Measurements from ENCODE around the gene SANBR.
A peak's percentile ranks its signal among the peaks of the same experiment; 100 is the strongest.
"Not testable (repeated sequence)": the region's sequence is repeated elsewhere in the genome, so short reads cannot be mapped to it uniquely, and the experiment has no call there.

The SANBR gene

GRCh38 chr2:61065714-61066709, at the start of gene SANBR:
Gene SANBR, plus strand, starts transcription at chr2:61065871. Its CDS starts 4,480 bp downstream, at chr2:61070351.
- DNase-seq: peak; percentile 68 to 92

- no peak for DNase-seq
Observed at GRCh38 chr2:61015976-61016375, 49.7 kb upstream of the SANBR start.

DNA sequence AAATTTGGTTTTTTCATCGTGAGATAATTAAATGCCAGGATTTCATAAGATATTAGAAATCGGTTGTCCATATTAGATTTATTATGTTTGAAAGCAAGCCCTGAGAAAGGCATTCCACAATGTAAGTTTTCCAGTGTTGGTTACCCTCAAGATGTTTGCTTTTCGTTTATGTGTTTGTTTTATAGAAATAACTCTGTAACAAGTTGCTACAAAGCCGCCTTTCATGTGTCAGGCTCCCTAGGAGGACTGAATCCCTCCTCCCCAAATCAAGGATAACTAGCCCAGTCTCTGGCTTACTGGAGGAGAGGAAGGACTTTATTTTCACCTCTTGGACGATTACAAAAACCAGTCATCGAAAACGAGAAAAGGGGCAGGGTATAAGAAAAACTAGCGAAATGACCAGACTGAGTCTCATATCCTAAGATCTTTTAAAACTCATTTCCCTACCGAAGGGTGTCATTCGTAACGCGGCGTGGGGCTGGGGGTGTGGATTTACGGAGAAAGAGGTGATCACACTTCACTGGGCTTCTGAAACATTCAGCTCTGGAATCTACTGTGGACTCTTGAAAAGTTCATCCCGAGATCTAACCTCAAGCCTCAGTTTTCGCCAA, 49.2 kb upstream of the SANBR start:
- no peak for DNase-seq

DNA sequence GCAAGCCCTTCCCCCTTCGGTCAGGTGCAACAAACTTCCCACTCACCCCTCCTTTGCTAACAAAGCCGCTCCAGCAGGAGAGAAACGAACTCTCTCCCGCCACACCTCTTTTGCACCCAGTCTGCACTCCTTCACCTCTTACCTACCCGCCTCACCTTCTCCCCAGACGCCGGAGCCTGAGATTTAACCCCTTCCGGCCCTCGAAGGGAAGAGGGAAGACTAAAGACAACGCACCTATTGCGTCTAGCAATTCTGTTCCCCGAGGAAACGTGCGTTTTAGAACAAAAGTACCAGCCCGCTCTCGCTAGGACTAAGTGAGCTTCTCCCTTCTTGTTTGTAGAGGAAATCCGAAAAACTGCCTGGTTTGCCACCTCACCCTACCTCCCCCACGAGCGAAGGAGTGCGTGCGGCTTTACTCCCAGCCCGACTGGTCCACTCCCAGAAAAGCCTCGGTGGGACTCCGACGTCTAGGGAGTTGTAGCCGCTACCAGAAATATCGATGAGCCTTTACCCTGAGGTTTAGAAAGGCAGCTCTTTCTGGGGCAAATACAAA, 48.6 kb upstream of the SANBR start:
- DNase-seq: peak; percentile 80 to 87

DNA sequence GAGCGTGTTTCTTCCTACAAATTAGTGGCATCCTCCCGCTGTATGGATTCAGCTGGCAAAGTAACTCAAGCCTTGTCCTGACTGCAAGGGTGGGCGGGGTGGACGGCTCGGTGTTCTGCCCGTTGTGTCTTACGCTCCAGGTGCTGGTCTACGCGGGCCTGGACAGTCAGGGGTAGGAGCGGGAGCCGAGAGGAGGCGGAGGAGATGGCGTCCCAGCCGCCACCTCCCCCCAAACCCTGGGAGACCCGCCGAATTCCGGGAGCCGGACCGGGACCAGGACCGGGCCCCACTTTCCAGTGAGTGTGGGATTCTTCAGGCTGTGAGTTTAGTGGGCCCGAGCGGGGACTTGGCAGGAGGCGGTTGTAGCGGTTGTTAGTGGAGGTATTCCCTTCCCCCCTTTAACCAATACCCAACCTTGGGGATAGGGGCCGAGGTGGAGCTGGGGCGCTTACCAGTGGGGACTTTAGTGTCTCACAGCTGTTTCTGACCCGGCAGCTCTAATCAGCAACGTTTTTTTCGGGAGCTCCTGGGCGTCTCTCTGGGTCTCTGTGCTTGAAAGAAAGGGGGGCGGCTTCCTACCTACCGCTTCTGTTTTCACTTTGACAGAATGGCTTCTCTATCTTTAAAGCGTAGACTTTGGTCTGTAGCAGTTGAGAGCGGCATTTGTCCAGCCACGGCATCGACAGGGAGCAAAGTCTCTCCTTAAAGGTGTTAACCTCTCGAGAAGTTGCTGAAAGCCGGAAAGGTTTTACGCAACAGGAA, 47.9 kb upstream of the SANBR start, which contains the start of the genes PEX13 and PUS10:
PEX13 (plus strand) TSS at position 165 of the 762 bp plus-strand sequence; CDS start at position 205, 40 bp downstream.
PUS10 (minus strand) TSS at position 700 of the 762 bp plus-strand sequence. CDS start 6,365 bp downstream, outside the sequence.
- peak; percentile 76 to 82 for DNase-seq

- no peak for DNase-seq
Observed at GRCh38 chr2:61018318-61018755, 47.3 kb upstream of the SANBR start.

GRCh38 chr2:61018798-61019197, 46.9 kb upstream of the SANBR start:
- DNase-seq: no peak

- DNase-seq: no peak
Observed at GRCh38 chr2:61021228-61021660, 44.4 kb upstream of the SANBR start.

DNA sequence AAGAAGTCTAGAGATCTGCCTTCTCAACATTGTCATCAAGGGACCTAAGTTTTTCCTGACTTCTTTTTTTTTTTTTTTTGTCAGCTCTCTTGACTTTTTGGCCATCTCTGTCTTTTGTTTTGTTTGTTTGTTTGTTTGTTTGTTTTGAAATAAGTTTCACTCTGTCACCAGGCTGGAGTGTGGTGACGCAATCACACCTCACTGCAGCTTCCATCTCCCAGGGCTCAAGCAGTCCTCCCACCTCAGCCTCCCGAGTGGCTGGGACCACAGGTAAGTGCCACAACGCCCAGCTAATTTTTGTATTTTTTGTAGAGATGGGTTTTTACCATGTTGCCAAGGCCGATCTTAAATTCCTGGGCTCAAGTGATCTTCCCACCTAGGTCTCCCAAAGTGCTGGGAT, 42.0 kb upstream of the SANBR start:
- no peak for DNase-seq

DNA sequence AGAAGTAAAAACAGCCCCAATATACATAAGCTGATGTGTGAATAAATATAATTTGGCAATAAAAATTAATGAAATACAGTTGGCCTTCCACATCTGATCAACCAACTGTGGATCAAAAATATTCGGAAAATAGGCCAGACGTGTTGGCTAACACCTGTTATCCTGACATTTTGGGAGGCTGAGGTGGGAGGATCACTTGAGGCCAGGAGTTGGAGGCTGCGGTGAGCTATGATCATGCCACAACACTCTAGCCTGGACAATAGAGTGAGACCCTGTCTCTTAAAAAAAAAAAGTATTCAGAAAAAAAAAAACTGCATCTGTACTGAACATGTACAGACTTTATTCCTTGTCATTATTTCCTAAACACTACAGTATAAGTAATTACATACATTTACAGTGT, 36.1 kb upstream of the SANBR start:
- DNase-seq: no peak

- DNase-seq: not testable (repeated sequence)
Observed at GRCh38 chr2:61034592-61034991, 31.1 kb upstream of the SANBR start.

DNA sequence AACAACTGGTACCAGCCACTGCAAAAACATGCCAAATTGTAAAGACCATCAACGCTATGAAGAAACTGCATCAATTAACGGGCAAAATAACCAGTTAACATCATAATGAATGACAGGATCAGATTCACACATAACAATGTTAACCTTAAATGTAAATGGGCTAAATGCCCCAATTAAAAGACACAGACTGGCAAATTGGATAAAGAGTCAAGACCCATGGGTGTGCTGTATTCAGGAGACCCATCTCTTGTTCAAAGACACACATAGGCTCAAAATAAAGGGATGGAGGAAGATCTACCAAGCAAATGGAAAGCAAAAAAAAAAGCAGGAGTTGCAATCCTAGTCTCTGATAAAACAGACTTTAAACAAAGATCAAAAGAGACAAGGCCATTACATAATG, 29.0 kb upstream of the SANBR start:
- DNase-seq: not testable (repeated sequence)

DNA sequence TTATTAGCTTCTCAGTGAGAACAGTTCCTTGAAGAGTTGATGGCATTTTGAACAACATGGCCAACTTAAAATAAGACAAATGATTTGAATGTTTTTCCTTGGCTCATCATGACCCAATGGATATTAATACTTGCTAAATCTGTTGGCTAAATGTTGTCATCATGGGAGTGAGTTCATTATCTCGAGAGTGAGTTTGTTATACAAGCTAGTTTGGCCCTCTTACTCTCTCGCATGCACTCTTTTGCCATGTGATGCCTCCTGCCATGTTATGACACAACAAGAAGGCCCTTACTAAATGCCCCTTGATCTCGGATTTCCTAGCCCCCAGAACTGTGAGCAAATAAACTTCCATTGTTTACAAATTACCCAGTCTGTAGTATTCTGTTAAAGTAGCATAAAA, 22.9 kb upstream of the SANBR start:
- no peak for DNase-seq

GRCh38 chr2:61044636-61045035, 21.0 kb upstream of the SANBR start:
- no peak for DNase-seq

- no peak for DNase-seq
Observed at GRCh38 chr2:61045226-61045625, 20.4 kb upstream of the SANBR start.

- no peak for DNase-seq
Observed at GRCh38 chr2:61045999-61046398, 19.7 kb upstream of the SANBR start.

GRCh38 chr2:61055557-61055956, 10.1 kb upstream of the SANBR start:
- no peak for DNase-seq

DNA sequence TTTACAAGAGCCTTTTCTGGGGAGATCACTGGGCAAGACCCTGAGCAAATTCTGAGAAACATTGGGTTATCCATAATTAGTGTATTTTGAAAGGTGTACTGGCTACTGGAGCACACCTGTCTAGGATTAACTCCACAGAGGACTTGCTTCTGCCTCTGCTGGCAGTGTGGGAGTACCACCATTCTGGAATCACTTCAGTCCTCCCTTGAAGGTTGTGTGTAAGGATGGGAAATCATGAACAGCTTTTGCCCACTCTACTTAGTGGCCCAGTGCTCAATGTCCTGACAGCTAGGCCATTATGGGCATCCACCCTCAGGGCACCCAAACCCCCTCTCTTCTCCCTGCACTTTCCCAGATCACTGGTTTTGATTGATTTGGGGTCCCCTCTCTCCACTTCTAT, 8.1 kb upstream of the SANBR start:
- DNase-seq: no peak

- no peak for DNase-seq
Observed at GRCh38 chr2:61059382-61059781, 6.3 kb upstream of the SANBR start.

DNA sequence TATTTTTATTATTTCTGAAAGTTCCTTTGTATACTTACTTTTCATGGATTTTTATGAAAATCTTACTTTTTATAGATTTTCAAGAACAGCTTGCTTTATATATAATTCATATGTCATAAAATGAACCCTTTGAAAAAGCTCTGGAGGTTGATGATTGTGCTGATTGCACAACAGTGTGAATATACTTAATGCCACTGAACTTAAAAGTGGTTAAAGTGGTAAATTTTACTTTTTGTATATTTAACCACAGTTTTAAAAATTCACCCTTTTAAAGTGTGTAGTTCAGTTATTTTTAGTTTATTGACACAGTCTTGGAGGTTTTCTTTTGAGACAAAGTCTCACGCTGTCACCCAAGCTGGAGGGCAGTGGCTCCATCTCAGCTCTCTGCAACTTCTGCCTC, 8.4 kb downstream of the SANBR start:
- no peak for DNase-seq

DNA sequence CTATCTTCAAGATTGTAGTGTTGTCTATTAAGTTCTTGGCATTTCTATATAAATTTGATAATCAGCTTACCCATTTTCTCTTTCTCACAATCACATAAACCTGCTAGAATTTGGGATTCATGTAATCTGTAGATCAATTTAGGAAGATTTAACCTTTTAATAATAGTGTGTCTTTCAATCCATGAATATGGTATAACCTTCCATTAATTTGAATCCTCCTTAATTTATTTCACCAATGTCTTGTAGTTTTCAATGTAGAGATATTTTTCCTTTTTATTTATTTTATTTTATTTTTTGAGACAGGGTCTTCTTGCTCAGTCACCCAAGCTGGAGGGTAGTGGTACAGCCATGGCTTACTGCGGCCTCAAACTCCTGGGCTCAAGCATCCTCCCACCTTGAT, 20.2 kb downstream of the SANBR start:
- DNase-seq: no peak

DNA sequence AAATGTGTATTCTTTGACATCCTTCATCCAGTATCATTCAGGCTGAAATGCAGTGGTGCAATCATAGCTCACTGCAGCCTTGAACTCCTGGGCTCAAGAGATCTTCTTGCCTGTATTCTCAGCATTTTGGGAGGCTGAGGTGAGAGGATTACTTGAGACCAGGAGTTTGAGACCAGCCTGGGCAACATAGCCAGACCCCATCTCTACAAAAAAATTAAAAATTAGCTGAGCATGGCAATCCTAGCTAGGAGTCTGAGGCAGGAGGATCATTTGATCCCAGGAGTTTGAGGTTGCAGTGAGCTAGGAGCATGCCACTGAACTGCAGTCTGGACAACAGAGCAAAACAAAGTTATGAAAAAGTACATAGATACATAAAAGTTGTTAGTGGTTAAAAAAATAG, 24.1 kb downstream of the SANBR start:
- no peak for DNase-seq

All from NCI-H524 (cell line).